DMS53 treated with DMSO at 0.1 percent for 48 hours (cell line): ENCODE results near the gene LAIR1.
"Not testable (repeated sequence)": the region's sequence is repeated elsewhere in the genome, so short reads cannot be mapped to it uniquely, and the experiment has no call there.

Experiments used
- DNase-seq: peaks from one replicate; lab custom pipeline; 2025; ENCODE audit not compliant: unreplicated experiment; lab: John Stamatoyannopoulos, UW

LAIR1 gene

DNA sequence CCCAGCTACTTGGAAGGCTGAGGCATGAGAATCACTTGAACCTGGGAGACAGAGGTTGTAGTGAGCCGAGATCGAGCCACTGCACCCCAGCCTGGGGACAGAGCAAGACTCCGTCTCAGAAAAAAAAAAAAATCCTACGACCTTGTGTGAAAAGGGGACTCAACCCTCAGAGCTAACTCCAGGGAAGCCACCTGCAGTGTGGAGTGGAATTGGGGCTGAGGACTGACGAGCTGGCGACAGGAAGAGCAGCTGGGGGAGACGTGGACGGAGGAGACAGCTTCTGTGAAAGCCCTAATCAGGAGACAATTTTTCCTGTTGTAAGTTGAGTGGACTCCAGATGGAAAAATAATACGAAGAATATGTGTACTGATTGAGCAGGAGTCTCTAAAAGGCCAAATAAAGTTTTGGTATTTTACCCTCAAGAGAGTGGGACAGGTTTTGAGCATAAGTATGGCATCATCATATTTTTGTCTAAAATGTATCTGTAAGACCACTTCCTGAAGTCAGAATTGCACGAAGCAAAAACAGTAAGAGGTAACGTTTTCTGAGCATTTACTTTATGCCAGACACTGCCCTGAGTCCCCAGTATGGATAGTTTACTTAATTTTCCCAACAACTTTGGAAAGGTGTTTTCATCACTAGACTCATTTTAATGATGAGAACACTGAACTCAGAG, 12.0 kb upstream of the LAIR1 start:
- DNase-seq: no peak

DNA sequence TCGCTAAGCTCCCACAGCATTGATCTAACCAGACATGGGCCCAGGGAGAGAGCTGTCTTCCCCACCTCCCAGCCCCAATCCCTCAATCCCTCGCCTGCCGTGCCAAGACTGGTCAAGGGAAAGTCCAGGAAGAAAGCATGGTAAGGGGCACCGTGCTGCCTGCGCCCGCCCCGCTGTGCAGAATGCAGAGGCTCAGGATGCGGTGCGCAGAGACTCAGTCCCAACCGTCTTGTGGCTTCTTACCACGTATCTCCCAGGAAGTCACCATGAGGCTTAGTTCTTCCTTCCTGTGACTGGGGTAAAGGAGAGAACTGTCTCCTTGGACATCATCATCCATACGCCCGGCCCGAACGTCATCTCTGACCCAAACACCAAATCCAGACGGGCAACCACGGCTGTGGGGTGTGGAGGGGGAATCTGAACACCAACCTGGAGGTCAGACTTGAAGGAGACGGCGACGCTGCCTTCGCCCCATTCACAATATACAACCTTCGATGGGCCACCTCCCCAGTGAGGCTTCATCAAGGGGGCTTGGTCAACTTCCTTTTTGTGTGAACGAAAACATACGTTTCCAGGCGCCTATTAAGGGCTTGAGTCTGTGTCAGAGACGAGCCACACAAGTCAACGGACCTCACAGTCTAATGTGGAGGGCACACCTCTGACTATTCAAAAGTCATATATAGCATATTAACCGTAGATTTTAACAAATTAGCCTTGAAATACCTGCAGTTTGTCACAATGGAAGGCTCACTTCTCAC, 10.6 kb upstream of the LAIR1 start:
- not testable (repeated sequence) for DNase-seq

DNA sequence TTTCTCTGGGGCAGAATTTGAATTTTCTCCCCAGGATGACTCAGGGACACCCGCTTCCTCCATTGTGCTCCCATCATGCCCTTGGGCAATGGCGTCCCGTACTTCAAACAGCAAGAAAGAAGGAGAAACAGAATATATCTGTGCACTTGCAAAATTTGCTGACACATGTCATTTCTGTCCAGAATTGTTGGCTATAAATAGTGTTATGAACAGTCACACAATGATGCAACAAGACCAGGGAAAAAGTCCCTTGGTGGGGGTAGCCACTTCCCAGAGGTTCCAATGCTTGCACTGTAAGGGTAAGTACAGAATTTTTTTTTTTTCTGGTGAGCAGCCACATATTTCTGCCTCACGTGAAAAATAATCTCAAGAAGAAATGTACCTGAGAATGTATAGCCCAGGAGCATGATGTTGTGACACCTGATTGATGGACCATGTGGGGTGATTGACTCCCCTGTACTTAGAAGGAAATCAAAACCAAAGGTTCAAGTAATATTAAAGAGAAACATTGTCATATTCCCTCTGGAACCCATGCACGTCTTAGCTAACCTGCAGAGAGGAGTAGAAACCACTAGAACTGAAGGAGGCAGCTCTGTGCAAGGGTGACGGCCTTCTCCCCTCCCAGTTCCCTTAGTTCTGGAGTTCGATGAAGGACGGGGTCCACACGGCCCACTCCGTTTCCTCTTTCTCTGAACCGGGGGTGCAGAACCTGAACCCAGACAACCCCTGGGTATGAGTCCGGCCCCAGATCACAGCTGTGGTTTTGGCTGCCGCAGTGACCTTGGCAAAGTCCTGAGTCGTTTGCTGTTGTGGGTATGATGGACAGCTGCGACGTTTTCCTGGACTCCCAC, 9.3 kb upstream of the LAIR1 start:
- no peak for DNase-seq

DNA sequence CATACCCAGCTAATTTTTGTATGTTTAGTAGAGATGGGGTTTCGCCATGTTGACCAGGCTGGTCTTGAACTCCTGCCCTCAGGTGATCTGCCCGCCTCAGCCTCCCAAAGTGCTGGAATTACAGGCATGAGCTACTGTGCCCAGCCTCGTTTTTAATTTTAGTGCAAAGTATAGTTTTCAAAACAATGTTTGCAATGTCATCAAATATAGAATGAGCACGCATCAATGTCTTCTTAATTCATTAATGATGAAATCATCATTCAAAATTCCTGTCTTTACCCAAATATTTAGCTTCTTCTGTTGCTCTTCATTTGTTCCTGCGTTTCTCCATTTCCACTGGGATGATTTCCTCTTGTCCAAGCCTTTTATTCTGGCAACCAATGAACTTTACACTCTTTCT, 6.7 kb upstream of the LAIR1 start:
- DNase-seq: not testable (repeated sequence)

DNA sequence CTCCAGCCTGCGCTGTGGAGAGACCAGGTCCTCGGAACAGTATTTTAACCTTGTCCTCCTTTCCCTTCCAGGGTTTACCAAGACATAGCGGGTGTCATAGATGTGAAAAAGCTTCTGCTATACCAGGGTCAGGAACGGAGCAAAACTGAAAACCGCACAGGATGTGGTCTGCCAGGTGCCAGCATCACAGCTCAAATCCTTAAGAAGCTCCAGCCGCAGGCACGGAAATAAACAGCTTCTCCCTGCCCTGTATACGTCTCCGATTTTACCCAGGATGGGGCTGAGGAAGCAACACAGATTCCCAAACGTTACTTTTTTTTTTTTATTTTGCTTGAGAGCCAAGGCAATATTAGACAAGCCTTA, 5.7 kb upstream of the LAIR1 start:
- not testable (repeated sequence) for DNase-seq

DNA sequence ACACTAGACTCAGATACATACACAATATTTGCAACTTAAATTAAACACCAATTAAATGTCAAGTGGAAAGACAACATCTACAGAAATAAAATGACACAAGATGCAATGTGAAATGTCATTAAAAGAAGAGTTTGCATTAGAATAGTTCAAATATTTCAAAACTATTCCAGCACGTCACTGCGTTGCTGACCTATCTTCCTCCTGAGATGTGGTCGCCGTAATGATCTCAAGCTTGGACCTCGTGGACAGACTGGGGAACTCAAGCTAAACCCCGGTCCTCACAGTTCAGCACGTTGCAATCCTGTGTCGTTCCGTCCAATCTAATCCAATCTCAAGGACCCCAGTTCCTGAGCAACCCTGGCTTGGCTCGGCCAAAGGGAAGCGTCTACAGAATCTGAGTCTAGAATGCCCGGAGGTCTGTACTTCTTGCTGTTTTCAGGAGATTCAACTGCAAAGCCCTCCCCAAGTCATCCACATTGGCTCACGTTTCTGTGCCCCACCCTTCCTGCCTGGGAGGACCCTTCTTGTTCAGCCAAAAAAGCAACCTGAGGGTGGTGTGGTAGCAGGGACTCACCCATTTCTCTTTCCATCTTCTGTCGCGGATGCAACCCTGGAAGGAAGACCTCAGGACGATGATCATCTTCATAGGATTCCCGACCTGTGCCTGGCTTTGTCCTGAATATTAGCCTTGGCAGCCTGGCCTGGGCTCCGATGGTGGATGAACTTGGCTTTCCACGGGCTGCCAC, 5.1 kb upstream of the LAIR1 start:
- not testable (repeated sequence) for DNase-seq

DNA sequence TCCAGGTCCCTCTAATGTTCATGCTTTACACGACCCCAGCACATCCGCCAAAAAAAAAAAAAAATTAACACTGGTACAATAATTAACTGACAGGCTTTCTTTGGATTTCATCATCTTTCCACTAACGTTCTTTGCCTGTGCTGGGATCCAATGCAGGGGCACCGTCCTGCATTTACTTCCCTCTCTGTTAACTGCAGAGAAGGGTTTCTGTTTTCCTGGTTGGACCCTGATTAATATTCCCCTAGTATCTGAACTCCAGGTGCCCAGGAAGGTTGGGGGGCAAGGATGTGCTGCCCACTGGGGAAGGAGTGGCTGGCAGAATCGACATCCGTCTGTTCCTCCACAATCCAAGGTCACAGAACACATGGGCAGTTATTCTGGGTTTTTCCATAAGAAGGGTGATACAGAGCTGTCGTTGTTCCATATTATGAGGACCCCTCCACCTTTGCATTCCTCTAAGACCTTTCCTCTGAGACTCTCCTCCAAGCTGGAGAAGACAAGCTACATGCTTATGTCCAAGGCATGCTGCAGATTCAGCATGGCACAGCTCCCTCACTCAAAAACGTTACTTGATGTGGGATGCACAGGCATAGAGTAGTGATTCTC, 4.5 kb upstream of the LAIR1 start:
- no peak for DNase-seq

DNA sequence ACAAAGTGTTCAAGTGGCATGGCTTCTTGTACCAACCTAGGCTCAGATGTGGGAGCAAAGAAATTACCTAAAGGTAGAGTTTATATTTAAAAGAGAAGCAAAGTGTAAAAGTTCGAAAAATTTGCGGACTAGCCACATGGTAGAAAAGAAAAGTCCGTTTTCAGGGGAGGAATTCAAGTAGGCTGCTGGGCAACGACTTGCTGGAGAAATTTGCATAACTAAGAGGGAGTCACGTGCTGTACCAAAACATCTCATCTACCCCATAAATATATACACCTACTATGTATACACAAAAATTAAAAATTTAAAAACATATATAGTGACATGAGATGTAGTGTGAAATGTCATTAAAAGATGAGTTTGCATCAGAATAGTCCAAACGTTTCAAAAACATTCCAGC, 2.1 kb upstream of the LAIR1 start:
- DNase-seq: no peak

DNA sequence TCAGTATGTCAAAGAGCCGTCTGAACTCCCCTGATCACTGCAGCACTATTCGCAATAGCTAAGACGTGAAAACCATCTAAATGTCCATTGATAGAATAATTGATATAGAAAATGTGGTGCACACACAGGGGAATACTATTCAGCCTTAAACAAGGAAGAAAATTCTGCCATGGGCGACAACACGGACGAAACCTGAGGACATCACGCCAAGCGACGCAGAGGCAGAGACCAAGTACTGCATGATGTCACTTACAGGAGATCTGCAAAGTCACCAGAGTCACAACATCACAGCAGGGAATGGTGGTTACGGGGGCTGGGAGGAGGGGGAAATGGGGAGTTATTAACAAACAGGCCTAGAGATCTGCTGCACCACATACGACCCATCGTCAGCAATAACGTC, 1.1 kb upstream of the LAIR1 start:
- DNase-seq: not testable (repeated sequence)

DNA sequence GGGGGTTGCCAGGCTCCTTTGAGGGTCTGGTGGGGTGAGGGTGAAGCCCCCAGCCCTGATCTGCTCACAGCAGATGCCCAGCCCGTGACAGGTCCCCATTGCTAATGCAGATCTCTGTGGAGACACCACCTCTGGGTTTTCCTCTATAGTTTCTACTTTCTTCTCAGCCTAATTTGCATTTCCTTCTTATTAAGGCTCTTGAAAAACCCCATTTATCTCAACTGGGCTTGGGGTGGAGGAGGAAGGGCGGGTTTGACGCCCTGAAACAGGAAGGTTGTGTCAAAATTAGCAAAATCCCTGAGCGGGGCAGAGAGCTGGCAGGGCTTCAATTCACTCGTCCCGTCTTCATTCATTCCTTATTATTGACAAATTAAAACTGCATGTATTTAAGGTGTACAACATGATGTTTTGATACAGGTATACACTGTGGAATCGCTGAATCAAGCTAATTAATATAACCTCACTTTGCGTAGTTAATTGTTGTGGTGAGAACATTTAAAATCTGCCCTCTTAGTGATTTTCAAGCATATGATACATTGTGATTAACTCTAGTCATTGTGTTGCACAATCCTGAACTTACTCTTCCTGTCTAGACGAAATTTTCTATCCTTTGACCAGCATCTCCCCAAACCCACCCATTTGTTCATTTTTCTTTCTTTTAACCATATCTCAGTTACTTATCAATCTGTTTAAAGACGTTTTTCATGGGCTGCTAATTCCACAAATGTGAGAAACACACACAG, 2.9 kb downstream of the LAIR1 start:
- DNase-seq: not testable (repeated sequence)

DNA sequence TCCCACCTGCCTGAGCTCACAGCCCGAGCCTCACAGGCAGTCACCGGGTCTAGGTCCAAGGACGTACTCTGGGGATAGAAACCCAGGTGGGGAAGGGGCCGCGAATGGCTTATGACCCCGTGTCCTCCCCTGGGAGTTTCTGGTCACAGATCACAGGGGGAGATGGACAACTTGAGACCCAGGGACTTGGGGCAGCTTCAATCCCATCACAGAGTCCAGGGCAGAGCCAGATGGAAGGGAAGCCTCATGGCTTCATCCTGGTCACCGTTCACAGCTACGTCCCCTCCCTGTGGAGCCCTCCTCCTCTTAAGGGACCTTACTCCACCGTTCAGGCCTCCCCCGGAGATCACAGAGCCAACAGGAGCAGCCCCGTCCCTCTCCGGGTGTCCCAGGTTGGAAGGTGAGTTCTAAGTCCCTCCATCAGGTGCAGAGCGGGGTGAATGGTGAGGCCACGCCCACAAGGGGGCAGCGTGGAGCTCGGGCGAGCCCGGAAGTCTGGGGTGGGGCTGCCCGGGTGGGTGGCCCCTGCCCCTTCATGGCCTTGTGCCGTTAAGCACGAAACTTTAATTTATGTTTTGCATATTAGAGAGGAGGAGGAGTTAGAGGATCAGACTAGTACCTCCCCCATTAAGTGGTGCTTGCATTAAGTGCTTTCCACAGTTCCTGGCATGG, 5.4 kb downstream of the LAIR1 start:
- DNase-seq: not testable (repeated sequence)

DNA sequence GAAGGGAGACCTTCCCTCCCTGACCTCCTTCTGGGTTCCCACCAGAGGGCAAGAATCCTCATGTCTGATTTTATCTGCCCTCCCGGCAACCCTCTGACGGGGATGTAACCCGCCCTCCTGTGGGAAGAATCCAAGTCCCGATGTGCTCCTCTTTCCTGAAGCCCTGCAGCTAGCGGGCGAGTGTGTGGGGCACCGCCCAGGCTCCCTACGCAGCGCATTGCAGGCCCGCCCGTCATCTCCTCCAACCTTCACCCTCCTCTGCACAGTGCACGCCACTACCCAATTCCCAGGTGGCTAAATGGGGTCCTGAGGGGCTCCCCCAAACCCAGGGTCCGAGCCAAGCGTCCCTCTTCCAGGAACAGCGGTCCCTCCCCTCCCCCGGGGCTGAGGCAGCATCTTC, 7.3 kb downstream of the LAIR1 start:
- no peak for DNase-seq

DNA sequence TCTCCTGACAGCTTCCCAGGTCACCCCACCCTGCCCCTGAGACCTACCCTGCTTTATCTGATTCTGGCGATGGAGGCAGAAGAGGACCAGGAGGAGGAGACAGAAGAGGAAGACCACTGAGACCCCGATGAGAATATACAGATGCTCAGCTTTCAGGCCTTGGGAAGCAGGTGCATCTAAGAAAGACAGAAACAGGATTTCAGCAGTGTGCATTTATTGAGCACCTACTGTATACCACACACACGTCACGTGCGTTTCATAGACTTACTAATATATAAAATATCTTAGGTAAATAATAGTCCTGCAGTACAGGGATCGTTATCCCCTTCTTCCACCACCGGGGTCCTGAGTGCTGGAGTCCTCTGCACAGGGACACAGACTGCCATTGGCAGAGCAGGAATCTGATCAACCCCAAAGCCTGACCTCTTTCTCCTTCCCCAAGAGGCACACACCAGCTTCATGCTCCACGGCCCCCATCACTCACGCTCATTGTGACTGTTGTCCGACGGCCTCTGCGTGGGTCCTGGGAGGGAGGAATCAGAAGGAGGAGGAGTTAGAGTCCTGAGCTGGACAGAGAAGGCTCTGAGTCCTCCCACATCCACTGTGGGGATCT, 8.2 kb downstream of the LAIR1 start:
- no peak for DNase-seq

DNA sequence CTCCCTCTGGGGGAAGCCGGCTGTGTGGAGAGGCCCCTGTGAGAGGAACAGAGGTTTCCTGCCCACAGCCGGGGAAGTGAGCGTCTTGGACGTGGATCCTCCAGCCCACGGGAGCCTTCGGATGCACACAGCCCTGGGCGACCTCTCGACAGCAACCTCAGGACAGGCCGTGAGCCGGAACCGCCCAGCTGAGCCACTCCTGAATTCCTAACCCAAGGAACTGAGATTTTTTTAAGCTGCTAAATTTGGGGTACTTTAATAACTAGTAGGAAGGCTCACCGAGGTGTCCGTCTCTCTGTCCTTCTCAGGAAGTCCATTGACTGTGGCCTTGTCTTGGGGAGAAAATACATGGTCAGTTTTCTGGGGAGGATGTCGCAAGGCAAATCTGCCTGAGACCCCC, 9.1 kb downstream of the LAIR1 start:
- no peak for DNase-seq

DNA sequence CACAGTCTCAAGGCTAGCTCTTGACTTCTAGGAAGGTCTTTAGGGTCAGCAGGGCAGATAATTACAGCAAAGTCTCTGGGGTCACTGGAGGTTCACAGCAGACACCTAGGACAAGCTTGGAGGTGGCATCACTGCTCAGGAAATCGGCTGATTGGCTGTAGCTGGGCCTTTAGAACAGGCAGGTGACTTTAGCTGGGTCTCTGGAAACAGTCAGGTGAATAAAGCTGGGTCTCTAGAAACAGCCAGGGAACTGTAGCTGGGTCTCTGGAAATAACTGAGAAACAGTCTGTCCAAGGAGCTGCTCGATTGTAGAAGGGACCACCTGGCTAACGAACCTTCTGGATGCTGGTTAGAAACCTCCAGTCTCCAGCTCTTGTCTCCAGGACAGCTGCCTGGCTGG, 10.0 kb downstream of the LAIR1 start:
- DNase-seq: no peak

DNA sequence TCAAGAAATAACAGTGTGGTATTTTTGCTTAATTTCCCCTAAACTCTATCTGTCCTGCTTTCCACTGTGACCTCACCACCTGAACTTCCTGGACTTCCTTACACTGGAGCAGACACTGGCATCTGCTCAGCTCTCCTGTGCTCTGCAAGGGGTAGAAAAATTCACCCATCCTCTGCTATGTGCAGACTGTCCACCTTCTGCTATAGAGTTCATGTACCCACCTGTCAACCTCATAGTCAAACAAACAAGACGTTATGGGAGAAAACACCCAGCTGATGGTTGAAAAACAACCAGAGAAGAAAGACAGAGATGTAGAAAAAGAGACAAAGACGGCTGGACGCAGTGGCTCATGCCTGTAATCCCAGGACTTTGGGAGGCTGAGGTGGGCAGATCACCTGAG, 12.2 kb downstream of the LAIR1 start:
- DNase-seq: no peak

DNA sequence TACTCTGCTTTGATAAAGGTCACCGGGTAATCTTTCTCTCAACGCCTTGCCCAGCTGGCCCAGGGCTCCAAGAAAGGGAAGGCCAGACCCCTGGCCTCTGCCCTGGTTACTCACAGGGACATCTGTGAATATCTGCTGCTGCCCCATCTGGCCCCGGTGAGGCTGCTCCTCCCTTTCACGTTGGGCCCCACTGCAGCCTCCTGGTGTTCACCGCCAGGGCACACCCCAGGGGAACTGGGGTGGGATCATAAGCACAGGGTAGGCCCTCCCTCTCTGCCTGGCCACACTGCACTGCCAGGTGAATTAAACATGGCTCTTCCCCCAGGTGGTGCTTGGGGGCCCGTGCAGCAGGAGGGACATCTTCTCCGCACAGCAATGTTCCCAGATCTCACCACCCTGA, 12.7 kb downstream of the LAIR1 start:
- DNase-seq: no peak

DNA sequence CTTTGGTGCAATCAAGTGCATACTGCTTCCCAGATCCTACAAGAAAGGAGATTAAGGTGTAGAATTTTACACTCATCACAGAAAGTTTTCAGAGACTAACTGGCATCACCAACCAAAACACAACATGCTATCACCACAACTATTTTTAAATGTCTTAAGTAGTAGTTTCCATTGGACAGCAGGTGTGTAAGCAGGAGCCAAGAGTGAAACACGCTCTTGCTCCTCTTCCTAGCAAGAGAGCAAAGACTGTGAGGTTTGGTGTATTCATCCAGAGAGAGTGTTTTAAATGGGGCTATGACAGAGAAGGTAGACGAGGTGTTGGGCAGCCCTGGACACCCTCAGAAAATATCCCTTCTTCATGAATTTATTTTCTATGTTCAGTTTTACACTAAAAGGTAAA, 13.3 kb downstream of the LAIR1 start:
- DNase-seq: no peak

DNA sequence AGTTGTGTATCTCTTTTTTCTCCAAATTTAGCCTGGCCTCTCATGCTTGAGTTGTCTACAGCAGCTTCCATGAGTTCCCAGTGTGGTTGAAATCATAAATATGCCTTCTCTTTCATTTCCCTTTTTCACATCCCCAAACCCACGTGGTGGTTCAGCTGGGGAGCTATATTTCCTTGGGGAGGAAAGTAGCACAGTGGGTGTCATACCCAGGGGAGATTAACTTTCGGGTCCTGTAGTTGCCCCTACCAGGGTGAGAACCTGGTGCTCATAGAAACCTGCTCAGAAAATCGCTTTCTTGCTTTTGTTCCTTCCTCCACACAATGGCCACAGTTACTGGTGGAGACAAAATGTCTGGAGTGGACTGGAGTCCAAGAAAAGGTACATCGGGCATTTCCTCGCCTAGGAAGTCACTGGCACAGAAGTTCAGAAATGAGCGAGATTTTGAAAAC, 18.8 kb downstream of the LAIR1 start:
- DNase-seq: no peak
